ENCODE data around the gene TRIM41.
"Not testable (repeated sequence)": the region's sequence is repeated elsewhere in the genome, so short reads cannot be mapped to it uniquely, and the experiment has no call there.

The TRIM41 gene

GRCh38 chr5:181193656-181194055 is 29.4 kb upstream of the TRIM41 start:
- no peak for DNase-seq

GRCh38 chr5:181194489-181195248 is 28.4 kb upstream of the TRIM41 start:
- DNase-seq: no peak

- no peak for DNase-seq
Observed at GRCh38 chr5:181195249-181195761, 27.8 kb upstream of the TRIM41 start.

GRCh38 chr5:181197326-181197951 is 25.6 kb upstream of the TRIM41 start:
- DNase-seq: no peak

- no peak for DNase-seq
Observed at GRCh38 chr5:181198106-181198685, 24.9 kb upstream of the TRIM41 start.

GRCh38 chr5:181198905-181199519 is 24.1 kb upstream of the TRIM41 start:
- DNase-seq: no peak

- DNase-seq: no peak
Observed at GRCh38 chr5:181199881-181200638, 23.0 kb upstream of the TRIM41 start.

- no peak for DNase-seq
Observed at GRCh38 chr5:181200816-181201215, 22.3 kb upstream of the TRIM41 start.

GRCh38 chr5:181203093-181203711 is 19.9 kb upstream of the TRIM41 start:
- no peak for DNase-seq

GRCh38 chr5:181203777-181204112 is 19.3 kb upstream of the TRIM41 start:
- no peak for DNase-seq

- no peak for DNase-seq
Observed at GRCh38 chr5:181204113-181204825, 18.8 kb upstream of the TRIM41 start.

- DNase-seq: no peak
Observed at GRCh38 chr5:181204826-181205760, 18.0 kb upstream of the TRIM41 start, which contains the start of gene TRIM7. TSS of gene TRIM7 (minus strand) at chr5:181205196. CDS start at chr5:181205110, 86 bp downstream.

GRCh38 chr5:181205761-181206649 is 17.1 kb upstream of the TRIM41 start:
- DNase-seq: no peak

- DNase-seq: no peak
Observed at GRCh38 chr5:181207214-181207959, 15.7 kb upstream of the TRIM41 start.

- DNase-seq: no peak
Observed at GRCh38 chr5:181207960-181208253, 15.2 kb upstream of the TRIM41 start.

- DNase-seq: not testable (repeated sequence)
Observed at GRCh38 chr5:181209006-181209405, 14.1 kb upstream of the TRIM41 start.

GRCh38 chr5:181210148-181210547 is 12.9 kb upstream of the TRIM41 start:
- DNase-seq: not testable (repeated sequence)

- DNase-seq: not testable (repeated sequence)
Observed at GRCh38 chr5:181210698-181211097, 12.4 kb upstream of the TRIM41 start.

GRCh38 chr5:181211208-181211607 is 11.9 kb upstream of the TRIM41 start:
- DNase-seq: no peak
